Activated CD4-positive, alpha-beta T cell treated with anti-CD3 and anti-CD28 coated beads, Interleukin-2, amount 50 U/mL, for 16 hours (primary cell): Measurements from ENCODE around the gene SPDYE8.
"Not testable (repeated sequence)": the region's sequence is repeated elsewhere in the genome, so short reads cannot be mapped to it uniquely, and the experiment has no call there.

ENCODE experiments used
- DNase-seq: peaks from one replicate; pipeline ENCODE4 v3.0.0-alpha.2; 2020

The SPDYE8 gene, protein sequence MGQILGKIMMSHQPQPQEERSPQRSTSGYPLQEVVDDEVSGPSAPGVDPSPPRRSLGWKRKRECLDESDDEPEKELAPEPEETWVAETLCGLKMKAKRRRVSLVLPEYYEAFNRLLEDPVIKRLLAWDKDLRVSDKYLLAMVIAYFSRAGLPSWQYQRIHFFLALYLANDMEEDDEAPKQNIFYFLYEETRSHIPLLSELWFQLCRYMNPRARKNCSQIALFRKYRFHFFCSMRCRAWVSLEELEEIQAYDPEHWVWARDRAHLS

DNA sequence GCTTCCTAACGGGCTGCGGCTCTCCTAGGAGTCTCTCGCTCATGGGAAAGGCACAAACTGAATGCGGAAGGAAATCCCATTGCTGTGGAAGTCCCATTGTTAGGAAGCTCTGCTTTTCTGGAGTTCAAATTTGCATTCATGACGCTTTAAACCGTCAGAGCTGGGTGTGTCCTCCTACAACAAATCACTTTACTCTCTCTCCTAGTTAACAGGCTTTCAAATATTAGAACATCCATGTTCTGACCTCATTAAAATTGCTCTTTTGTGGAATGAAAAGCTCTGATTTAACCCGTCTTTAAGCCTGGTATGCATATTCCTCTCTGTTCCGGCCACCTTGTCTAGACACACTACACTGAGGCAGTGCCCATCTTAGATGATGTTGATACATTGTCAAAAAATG lies at the start of gene SPDYE8:
Gene SPDYE8 (minus strand): TSS at position 101 of the 400 bp plus-strand sequence. CDS start 1,800 bp downstream, outside the sequence.
- DNase-seq = not testable (repeated sequence)

DNA sequence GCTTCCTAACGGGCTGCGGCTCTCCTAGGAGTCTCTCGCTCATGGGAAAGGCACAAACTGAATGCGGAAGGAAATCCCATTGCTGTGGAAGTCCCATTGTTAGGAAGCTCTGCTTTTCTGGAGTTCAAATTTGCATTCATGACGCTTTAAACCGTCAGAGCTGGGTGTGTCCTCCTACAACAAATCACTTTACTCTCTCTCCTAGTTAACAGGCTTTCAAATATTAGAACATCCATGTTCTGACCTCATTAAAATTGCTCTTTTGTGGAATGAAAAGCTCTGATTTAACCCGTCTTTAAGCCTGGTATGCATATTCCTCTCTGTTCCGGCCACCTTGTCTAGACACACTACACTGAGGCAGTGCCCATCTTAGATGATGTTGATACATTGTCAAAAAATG lies 28.2 kb upstream of the SPDYE8 start, which contains the start of gene SPDYE11:
Gene SPDYE11 (minus strand): TSS at position 101 of the 400 bp plus-strand sequence. CDS start 1,800 bp downstream, outside the sequence.
- DNase-seq = not testable (repeated sequence)

DNA sequence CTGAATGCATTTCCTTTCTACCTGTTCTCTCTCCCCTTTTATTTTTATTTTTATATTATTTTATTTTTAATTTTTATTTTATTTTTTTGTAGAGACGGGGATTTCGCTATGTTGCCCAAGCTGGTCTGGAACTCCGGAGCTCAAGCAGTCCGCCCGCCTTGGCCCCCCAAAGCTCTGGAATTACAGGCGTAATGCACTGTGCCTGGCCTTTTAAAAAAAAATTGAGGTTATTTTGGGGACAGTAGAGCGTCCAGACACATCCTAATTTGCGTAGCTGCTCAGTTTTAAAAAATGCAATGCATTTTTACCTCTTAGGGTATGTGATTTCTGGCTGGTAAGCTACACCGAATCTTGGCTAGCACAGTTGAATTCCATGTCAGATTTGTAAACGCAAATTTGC lies 23.1 kb downstream of the SPDYE8 start:
- DNase-seq = not testable (repeated sequence)

DNA sequence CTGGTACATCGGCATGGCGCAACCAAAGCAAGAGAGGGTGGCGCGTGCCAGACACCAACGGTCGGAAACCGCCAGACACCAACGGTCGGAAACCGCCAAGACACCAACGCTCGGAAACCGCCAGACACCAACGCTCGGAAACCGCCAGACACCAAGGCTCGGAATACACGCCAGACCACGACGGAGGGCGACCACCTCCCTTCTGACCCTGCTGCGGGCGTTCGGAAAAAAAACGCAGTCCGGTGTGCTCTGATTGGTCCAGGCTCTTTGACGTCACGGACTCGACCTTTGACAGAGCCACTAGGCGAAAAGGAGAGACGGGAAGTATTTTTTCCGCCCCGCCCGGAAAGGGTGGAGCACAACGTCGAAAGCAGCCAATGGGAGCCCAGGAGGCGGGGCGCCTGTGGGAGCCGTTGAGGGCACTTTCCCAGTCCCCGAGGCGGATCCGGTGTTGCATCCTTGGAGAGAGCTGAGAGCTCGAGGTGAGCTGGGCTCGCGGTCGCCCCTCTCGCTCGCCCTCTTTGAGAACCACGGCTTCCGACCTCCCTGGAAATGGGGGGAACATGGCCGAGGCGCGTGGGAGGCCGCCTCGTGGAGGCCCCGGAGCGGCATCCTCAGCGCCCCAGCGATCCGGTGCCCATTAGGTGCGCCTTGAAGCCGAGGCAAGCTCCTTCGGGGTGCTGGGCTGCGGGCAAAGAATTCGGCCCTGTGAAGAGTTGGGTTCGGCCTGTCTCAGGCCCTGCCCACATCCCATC lies 23.7 kb downstream of the SPDYE8 start:
- DNase-seq = peak; percentile 98

DNA sequence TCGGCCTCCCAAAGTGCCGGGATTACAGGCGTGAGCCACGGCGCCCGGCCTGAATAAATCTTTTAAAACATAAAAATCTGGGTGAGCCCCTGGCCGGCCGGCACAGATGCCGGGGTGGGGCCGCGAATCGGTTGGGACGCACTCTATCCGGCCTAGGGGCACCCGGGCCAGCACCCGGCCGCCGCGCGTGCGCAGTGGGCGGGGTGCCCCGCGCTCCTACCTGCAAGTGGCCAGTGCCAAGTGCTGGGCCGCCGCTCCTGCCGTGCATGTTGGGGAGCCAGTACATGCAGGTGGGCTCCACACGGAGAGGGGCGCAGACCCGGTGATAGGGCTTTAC lies 24.2 kb downstream of the SPDYE8 start:
- DNase-seq = peak; percentile 80

DNA sequence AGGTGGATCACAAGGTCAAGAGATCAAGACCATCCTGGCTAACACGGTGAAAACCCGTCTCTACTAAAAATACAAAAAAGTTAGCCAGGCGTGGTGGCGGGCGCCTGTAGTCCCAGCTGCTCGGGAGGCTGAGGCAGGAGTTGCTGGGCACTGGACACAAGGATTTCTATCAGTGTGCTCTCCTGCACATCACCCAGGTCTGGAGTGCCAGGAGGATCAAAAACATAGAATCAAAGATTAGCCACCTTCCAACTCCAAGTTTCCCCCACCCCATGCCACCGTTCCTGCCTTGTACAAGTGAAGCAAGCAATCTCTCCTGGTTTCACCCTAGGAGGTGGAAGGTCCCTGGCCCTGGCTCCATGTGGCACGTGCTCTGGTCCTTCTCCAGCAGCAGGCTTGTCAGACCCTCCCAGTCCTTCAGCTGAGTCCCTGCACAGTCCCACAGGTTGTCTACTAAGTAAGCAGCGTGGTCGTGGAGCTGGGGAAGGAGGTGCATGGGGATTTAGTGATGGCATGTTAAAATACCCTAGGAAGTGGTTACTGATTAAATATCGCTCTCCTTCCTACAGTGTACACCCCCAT lies 31.6 kb downstream of the SPDYE8 start:
- not testable (repeated sequence) for DNase-seq

DNA sequence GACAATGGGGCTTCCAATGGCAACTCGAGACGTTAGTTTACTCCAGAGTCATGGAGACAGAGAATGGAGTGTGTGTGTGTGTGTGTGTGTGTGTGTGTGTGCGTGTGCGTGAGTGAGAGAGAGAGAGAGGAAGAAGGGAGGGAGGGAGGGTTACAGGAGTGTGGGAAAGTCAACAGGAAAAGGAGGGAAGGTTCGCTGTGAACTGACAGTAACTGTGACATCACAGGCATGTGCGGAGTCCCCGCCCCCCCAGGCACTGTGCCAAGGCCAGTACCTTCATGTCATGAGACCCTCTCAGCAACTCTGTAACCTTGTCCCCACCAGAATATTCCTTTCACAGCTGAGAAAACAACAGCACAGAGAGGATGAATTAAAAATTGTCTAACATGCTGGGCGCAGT lies 32.1 kb downstream of the SPDYE8 start:
- DNase-seq = not testable (repeated sequence)

DNA sequence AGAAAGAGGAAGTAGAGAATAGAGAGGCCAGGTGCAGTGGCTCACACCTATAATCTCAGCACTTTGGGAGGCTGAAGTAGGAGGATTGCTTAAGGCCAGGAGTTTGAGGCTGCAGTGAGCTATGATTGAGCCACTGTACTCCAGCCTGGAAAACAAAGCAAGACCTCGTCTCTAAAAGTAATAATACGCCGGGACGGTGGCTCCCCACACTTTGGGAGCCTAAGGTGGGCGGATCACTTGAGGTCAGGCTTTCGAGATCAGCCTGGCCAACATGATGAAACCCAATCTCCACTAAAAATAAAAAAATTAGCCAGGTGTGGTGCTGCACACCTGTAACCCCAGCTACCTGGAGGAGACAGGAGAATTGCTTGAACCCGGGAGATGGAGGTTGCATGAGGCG lies 34.1 kb downstream of the SPDYE8 start:
- not testable (repeated sequence) for DNase-seq

DNA sequence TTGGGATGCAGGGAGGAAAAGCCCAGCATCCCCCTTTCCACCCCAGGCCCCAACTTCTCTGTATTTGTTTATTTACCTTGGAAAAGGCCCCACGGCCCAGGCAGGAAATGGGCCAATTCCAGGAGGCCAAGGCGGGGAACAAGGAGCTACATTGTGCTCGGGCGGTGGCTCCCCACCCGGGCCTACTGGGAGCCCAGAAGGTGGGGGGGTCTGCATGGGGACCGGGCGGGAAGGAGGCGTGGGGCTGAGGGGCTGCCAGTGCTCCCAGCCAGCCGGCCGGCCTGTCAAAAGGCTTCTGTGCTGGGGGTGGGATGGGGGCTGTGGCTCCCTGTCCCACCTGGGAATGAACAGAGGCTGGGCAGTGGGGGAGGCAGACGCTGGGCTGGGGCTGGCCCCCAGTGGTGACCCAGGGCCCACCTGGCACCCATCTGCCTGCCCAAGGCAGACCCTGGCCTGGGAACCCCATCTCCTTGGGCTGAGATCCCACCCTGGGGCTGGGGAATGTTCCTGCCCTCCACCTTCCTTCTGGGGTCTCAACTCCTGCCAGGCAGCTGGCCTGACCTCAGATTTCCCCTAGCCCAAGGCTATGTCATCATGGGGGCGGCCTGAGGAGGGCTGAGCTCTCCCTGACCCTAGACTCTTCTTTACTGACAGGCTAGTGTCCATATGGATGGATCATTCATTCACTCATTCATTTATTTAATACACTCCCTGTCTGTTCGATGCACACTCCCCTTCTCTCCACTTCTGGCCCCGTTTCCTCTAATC lies 39.2 kb downstream of the SPDYE8 start:
- DNase-seq = not testable (repeated sequence)

DNA sequence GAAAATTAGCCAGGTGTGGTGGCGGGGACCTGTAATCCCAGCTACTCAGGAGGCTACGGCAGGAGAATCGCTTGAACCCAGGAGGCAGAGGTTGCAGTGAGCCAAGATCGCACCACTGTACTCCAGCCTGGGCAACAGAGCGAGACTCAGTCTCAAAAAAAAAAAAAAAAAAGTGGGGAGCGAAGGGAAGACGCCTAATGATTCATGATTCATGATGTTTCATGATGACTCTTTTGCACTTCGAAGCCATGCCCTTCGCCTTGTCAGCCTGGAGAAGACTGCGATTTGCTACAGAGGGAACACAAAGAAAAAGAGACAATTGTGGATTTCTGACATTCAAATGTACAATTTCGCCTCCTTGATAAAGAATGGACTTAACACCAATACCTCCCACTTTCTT lies 47.5 kb downstream of the SPDYE8 start:
- DNase-seq = not testable (repeated sequence)

DNA sequence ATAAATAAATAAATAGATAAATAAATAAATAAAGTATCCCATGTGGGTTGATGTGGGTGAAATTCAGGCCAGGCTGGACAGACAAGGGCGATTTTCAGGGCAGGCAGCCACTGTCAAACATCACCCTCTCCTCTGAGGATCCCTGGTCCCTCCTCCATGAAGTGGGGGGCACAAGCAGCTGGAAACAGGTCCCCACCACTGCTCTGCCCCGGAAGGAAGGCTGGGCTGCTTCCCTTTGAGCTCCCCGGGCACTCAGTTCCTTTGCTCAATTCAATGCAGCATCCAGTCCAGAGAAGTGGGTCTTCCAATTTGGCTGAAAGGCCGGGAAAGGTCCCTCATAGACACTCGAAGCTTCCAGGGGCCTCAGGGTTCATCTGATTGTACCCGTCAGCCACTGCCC lies 49.2 kb downstream of the SPDYE8 start:
- DNase-seq = not testable (repeated sequence)

DNA sequence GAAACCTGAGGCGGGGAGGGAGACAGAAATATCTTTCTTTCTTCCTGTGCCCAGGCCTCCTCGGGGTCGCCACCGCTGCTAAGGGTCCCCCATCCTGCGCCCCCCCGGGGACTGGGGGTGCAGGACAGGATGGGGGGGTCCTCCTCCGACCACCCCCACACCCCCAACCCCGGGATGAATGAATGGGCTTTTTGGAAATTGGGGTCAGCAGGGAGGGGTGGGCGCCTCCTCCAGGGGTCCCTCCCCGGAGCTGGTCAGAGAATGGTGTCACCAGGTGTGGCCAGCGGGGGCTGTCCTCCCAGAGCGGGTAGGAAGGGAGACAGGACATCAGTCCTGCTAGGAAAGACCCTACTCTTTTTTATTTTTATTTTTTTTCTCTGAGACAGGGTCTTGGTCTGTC lies 53.1 kb downstream of the SPDYE8 start:
- not testable (repeated sequence) for DNase-seq

DNA sequence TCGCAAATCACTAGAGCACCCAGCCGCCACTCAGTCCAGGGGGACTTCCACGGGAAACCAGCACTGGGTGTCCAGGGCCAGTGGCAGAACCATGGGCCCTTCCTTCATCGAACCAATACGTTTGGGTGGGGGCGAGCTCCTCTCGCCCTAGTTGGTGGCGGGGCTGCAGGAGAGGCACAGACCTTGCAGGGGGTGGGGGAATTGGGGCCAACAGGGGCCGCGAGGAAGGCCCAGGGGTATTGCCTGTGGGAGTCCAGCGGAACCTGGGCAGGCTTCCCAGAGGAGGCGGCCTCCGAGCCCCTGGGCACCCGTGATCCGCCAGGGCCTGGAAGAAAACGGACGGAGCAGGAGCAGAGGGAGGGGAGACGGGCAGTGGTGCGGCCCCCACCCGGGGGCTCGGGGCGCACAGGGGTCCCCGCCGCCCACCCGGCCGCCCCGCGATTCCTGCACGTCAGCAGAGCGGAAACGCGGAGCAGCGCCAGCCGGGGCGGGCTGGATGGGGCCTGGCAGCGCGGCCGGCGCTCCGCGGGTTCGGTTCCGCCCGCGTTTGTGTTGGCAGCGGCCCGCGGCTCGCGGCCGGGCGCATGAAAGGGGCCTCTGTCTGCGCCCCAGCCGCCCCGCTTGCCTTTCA lies 53.8 kb downstream of the SPDYE8 start:
- DNase-seq = not testable (repeated sequence)

DNA sequence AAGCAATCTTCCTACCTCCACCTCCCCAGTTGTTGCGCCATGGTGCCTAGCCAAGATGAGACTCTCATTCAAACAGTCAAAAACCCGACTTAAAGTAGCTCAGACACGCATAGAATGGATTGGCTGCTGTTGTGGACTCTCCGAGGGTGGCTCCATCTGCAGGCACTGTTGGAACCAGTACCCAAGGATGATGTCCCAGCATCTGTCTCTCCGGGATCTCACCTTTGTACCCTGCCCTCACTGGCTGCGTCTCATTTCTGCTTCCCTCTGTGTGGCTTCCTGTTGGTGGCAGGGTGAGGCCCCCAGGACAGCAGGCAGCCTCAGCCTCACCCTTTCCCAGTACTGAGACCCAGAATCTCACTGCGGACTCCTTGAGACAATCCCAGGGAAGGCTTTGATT lies 54.8 kb downstream of the SPDYE8 start:
- not testable (repeated sequence) for DNase-seq

DNA sequence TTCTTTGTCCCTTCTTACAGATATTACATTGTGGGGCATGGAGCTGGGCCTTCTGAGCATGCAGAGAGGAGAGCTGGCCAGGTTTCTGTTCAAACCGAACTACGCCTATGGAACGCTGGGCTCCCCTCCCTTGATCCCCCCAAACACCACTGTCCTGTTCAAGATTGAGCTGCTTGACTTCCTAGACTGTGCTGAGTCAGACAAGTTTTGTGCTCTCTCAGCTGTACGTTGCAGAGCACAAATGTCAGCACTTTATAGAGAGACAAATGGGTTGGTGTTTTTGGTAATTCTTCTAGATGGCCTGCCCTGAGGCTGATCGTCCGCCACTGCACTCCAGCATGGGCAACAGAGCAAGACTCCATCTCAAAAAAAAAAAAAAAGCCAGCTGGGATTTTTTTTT lies 58.1 kb downstream of the SPDYE8 start:
- DNase-seq = not testable (repeated sequence)
